Activated CD4-positive, alpha-beta T cell treated with anti-CD3 and anti-CD28 coated beads, Interleukin-2, amount 50 U/mL, for 1 hour (primary cell): ENCODE data around the gene DUSP16.
"Not testable (repeated sequence)": the region's sequence is repeated elsewhere in the genome, so short reads cannot be mapped to it uniquely, and the experiment has no call there.

Experiments
- DNase-seq: peaks from one replicate; pipeline ENCODE4 v3.0.0-alpha.2; 2020

DUSP16 gene

GRCh38 chr12:12518919-12519318 is 43.7 kb downstream of the DUSP16 start:
- DNase-seq, result no peak

GRCh38 chr12:12518464-12518845 is 44.2 kb downstream of the DUSP16 start:
- DNase-seq, result no peak

GRCh38 chr12:12513416-12514006 is 49.2 kb downstream of the DUSP16 start:
- DNase-seq, result no peak

- no peak for DNase-seq
Measured at GRCh38 chr12:12511895-12512711, 50.6 kb downstream of the DUSP16 start.

GRCh38 chr12:12511021-12511783 is 51.5 kb downstream of the DUSP16 start:
- DNase-seq, result no peak

GRCh38 chr12:12510551-12510950 is 52.1 kb downstream of the DUSP16 start:
- no peak for DNase-seq

GRCh38 chr12:12510141-12510540 is 52.5 kb downstream of the DUSP16 start:
- no peak for DNase-seq

GRCh38 chr12:12508612-12509011 is 54.1 kb downstream of the DUSP16 start:
- no peak for DNase-seq

- no peak for DNase-seq
Measured at GRCh38 chr12:12507121-12507520, 55.5 kb downstream of the DUSP16 start.

GRCh38 chr12:12506496-12506890 is 56.2 kb downstream of the DUSP16 start:
- no peak for DNase-seq

- no peak for DNase-seq
Measured at GRCh38 chr12:12505544-12506495, 56.8 kb downstream of the DUSP16 start.

- DNase-seq, result peak; percentile 39
Measured at GRCh38 chr12:12503384-12504078, 59.1 kb downstream of the DUSP16 start.

- no peak for DNase-seq
Measured at GRCh38 chr12:12502815-12503151, 59.9 kb downstream of the DUSP16 start.

GRCh38 chr12:12502130-12502814 is 60.4 kb downstream of the DUSP16 start:
- not testable (repeated sequence) for DNase-seq

GRCh38 chr12:12501121-12501520 is 61.5 kb downstream of the DUSP16 start:
- DNase-seq, result no peak

- DNase-seq, result no peak
Measured at GRCh38 chr12:12499909-12500604, 62.6 kb downstream of the DUSP16 start.

GRCh38 chr12:12498210-12498609 is 64.5 kb downstream of the DUSP16 start:
- DNase-seq, result no peak

GRCh38 chr12:12495536-12495935 is 67.1 kb downstream of the DUSP16 start:
- DNase-seq, result no peak

- no peak for DNase-seq
Measured at GRCh38 chr12:12492547-12492946, 70.1 kb downstream of the DUSP16 start.

- no peak for DNase-seq
Measured at GRCh38 chr12:12491606-12492005, 71.1 kb downstream of the DUSP16 start.
